Measurements from ENCODE around the gene FAM3B. TPM values are rescaled to one million over a fixed set of nuclear protein-coding genes. Genes with fewer than 3 reads are reported as not detected.

Gene FAM3B
- polyA plus RNA-seq, 4 donors, result 15.2 to 25.2 (median 24.4) TPM

GRCh38 chr21:41388259-41388658, 71.7 kb downstream of the FAM3B start:
- DNase-seq (ENCODE audit: low read depth in 4 of 4, low spot score in 3 of 4), result no peak

GRCh38 chr21:41390043-41390639, 73.5 kb downstream of the FAM3B start:
- DNase-seq (ENCODE audit: low read depth in 4 of 4, low spot score in 3 of 4), result no peak

- DNase-seq (ENCODE audit: low read depth in 4 of 4, low spot score in 3 of 4), result no peak
These were observed 77.4 kb downstream of the FAM3B start for GRCh38 chr21:41393876-41394465.

- peak in 1 of 4 donors; percentile 9 for DNase-seq (ENCODE audit: low read depth in 4 of 4, low spot score in 3 of 4)
These were observed 80.0 kb downstream of the FAM3B start for GRCh38 chr21:41396558-41397075.

GRCh38 chr21:41397471-41397891, 80.9 kb downstream of the FAM3B start:
- DNase-seq (ENCODE audit: low read depth in 4 of 4, low spot score in 3 of 4), result no peak

- no peak for DNase-seq (ENCODE audit: low read depth in 4 of 4, low spot score in 3 of 4)
These were observed 81.7 kb downstream of the FAM3B start for GRCh38 chr21:41398251-41398650.

- no peak for DNase-seq (ENCODE audit: low read depth in 4 of 4, low spot score in 3 of 4)
These were observed 82.2 kb downstream of the FAM3B start for GRCh38 chr21:41398831-41399230.

- DNase-seq (ENCODE audit: low read depth in 4 of 4, low spot score in 3 of 4), result no peak
These were observed 82.7 kb downstream of the FAM3B start for GRCh38 chr21:41399246-41399800.

GRCh38 chr21:41402231-41402630, 85.6 kb downstream of the FAM3B start:
- no peak for DNase-seq (ENCODE audit: low read depth in 4 of 4, low spot score in 3 of 4)

- no peak for DNase-seq (ENCODE audit: low read depth in 4 of 4, low spot score in 3 of 4)
These were observed 86.2 kb downstream of the FAM3B start for GRCh38 chr21:41402796-41403195.

- no peak for DNase-seq (ENCODE audit: low read depth in 4 of 4, low spot score in 3 of 4)
These were observed 86.7 kb downstream of the FAM3B start for GRCh38 chr21:41403331-41403730.

- no peak for DNase-seq (ENCODE audit: low read depth in 4 of 4, low spot score in 3 of 4)
These were observed 87.4 kb downstream of the FAM3B start for GRCh38 chr21:41403966-41404365.

- DNase-seq (ENCODE audit: low read depth in 4 of 4, low spot score in 3 of 4), result no peak
These were observed 88.7 kb downstream of the FAM3B start for GRCh38 chr21:41405321-41405720.

GRCh38 chr21:41406340-41406739, 89.7 kb downstream of the FAM3B start:
- DNase-seq (ENCODE audit: low read depth in 4 of 4, low spot score in 3 of 4), result no peak

Other genes starting within 250 kb of the FAM3B start
- gene BACE2, start 148.6 kb upstream of the FAM3B start, polyA plus RNA-seq (ENCODE audit: insufficient read length in 4 of 4), result 10 to 100 TPM; 29.2 to 34.9 (median 31.2) TPM
- gene MX2, start 45.2 kb downstream of the FAM3B start, polyA plus RNA-seq (ENCODE audit: insufficient read length in 4 of 4), result 1 to 10 TPM in 3 of 4 donors, under 1 TPM in 1; 0.78 to 2.1 (median 1.6) TPM
- gene MX1, start 109.4 kb downstream of the FAM3B start, polyA plus RNA-seq (ENCODE audit: insufficient read length in 4 of 4), result 1 to 10 TPM; 6.4 to 9.7 (median 8.6) TPM
- 10 to 100 TPM; 35.5 to 50.1 (median 37.1) TPM for gene TMPRSS2, start 191.4 kb downstream of the FAM3B start, polyA plus RNA-seq (ENCODE audit: insufficient read length in 4 of 4)

Measured in right renal pelvis (tissue), 4 donors.